ENCODE data around the gene SYT15B. TPM values are rescaled to one million over a fixed set of nuclear protein-coding genes. Genes with fewer than 3 reads are reported as not detected.
"Not testable (repeated sequence)": the region's sequence is repeated elsewhere in the genome, so short reads cannot be mapped to it uniquely, and the experiment has no call there.

Gene SYT15B
- total RNA-seq, 1 experiment from 2014 or later: 0.05 TPM

DNA sequence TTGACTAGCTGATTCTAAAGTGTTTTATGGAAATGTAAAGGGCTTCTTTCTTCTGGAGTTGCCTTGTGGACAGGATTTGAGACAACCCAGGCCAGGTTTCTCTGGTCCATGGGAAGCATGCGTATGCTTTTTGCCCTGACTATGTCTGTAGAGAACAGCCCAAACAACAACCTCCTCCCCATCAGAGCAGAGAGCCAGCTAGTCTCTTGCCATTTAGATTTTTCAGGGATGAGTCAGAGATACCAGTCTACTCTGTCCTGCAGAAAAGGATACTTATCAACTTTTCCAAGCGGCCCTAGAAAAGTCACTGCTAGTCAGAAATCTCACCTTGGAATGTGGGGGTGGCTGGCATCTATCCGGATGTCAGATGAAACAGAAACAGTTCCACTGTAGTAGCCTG, 11.6 kb downstream of the SYT15B start:
- intact Hi-C loops (cut with micrococcal nuclease; ENCODE audit: unreplicated experiment); H3K4me3 ChIP-seq (ENCODE audit: low read depth in 2 of 2, low read length in 2 of 2); CTCF ChIA-PET; H3K27me3 ChIP-seq (ENCODE audit: control insufficient read depth, insufficient read depth, low read length); H3K4me1 ChIP-seq (ENCODE audit: control insufficient read depth, insufficient read depth, low read length); DNase-seq (ENCODE audit: low read depth, low spot score); H3K27ac ChIP-seq (ENCODE audit: low read length); POLR2A ChIA-PET; H3K9me3 ChIP-seq (ENCODE audit: control insufficient read depth, insufficient read depth, low read depth, low read length); in situ Hi-C loops (cut with HindIII; ENCODE audit: low pct_unique_long_range_greater_than_20kb, low sequenced_read_pairs); H3K36me3 ChIP-seq (ENCODE audit: control insufficient read depth, insufficient read depth, low read length); BruUV-seq (replicated peaks): not testable (repeated sequence)
- ATAC-seq: peak; percentile 73

- H3K27ac ChIP-seq (ENCODE audit: low read length); H3K9me3 ChIP-seq (ENCODE audit: control insufficient read depth, insufficient read depth, low read depth, low read length); in situ Hi-C loops (cut with HindIII; ENCODE audit: low pct_unique_long_range_greater_than_20kb, low sequenced_read_pairs); ATAC-seq; POLR2A ChIA-PET; H3K4me1 ChIP-seq (ENCODE audit: control insufficient read depth, insufficient read depth, low read length); BruUV-seq (replicated peaks); CTCF ChIA-PET; DNase-seq (ENCODE audit: low read depth, low spot score); H3K4me3 ChIP-seq (ENCODE audit: low read depth in 2 of 2, low read length in 2 of 2); H3K36me3 ChIP-seq (ENCODE audit: control insufficient read depth, insufficient read depth, low read length); intact Hi-C loops (cut with micrococcal nuclease; ENCODE audit: unreplicated experiment); H3K27me3 ChIP-seq (ENCODE audit: control insufficient read depth, insufficient read depth, low read length): not testable (repeated sequence)
Measured at GRCh38 chr10:47750360-47750759, 13.0 kb downstream of the SYT15B start.

- BruUV-seq (replicated peaks); in situ Hi-C loops (cut with HindIII; ENCODE audit: low pct_unique_long_range_greater_than_20kb, low sequenced_read_pairs); DNase-seq (ENCODE audit: low read depth, low spot score); ATAC-seq; H3K4me3 ChIP-seq (ENCODE audit: low read depth in 2 of 2, low read length in 2 of 2); H3K9me3 ChIP-seq (ENCODE audit: control insufficient read depth, insufficient read depth, low read depth, low read length); H3K4me1 ChIP-seq (ENCODE audit: control insufficient read depth, insufficient read depth, low read length); H3K36me3 ChIP-seq (ENCODE audit: control insufficient read depth, insufficient read depth, low read length); intact Hi-C loops (cut with micrococcal nuclease; ENCODE audit: unreplicated experiment); CTCF ChIA-PET; H3K27ac ChIP-seq (ENCODE audit: low read length); H3K27me3 ChIP-seq (ENCODE audit: control insufficient read depth, insufficient read depth, low read length); POLR2A ChIA-PET: not testable (repeated sequence)
Measured at GRCh38 chr10:47746780-47747376, 16.5 kb downstream of the SYT15B start.

DNA sequence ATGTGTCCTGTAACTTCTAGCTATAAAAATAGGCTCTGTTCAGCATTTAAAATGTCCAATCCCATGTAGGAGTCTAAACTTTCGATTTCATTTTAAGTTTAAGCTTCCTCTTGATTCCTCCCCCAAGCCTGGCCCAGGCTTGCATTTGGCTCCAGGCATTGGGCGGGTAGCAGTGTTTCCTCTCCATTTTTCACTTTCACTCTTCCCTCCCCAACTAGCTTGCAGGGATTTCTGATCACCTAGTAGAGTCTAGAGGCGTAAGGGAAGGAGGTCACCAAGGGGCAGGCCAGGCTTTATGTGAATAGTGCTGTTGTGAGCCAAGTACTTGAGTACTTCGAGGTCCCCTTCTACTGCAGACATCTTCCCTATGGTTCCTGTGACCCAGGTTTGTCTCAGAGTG, 18.5 kb downstream of the SYT15B start:
- ATAC-seq; H3K4me1 ChIP-seq (ENCODE audit: control insufficient read depth, insufficient read depth, low read length); in situ Hi-C loops (cut with HindIII; ENCODE audit: low pct_unique_long_range_greater_than_20kb, low sequenced_read_pairs); DNase-seq (ENCODE audit: low read depth, low spot score); H3K9me3 ChIP-seq (ENCODE audit: control insufficient read depth, insufficient read depth, low read depth, low read length); CTCF ChIA-PET; H3K36me3 ChIP-seq (ENCODE audit: control insufficient read depth, insufficient read depth, low read length); H3K27ac ChIP-seq (ENCODE audit: low read length); intact Hi-C loops (cut with micrococcal nuclease; ENCODE audit: unreplicated experiment); H3K27me3 ChIP-seq (ENCODE audit: control insufficient read depth, insufficient read depth, low read length); POLR2A ChIA-PET; H3K4me3 ChIP-seq (ENCODE audit: low read depth in 2 of 2, low read length in 2 of 2): not testable (repeated sequence)
- BruUV-seq (replicated peaks): TSS peak; percentile 77

DNA sequence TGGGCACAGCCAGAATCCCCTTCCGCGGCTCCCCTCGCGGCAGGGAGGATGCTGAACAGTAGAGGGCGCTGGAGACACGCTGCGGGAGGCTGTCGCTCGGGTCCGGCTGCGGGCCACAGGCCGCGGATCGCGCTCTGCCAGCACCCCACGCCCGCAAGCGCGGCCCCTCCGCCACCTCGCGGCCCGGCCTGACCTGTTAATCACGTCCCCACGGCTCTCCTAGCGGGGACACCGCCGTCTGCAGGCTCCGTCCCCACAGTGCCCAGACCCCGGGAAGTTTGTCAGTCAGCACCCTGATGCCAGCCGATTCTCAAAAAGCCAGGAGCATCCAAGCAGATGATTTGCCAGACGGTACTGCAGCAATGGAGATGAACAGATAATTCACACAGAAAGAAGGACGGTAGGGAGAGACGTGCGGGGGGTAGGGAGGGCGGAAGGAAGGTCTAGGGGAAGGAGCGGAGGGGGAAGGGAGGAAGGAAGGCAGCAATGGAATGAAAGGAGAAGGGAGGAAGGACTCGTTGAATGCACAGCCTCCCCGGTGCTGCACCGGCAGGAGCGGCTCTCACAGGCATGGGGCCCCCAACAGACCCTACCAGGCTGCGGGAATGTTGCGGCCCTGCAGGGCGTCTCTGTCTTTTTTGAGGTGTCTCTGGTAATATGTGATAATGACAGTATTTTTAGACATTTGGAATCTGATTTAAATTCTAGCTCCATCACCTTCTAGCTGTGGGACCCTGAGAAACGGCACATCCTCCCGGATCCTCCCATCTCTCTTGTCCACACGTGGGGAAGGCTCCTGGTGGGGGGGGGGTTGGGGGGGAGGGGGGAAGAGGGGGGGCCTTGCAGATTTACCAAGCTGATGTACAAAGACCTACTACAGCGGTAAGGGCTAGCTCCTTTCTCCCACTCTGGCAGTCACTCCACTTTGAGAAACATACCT, 19.5 kb downstream of the SYT15B start:
- H3K9me3 ChIP-seq (ENCODE audit: control insufficient read depth, insufficient read depth, low read depth, low read length); DNase-seq (ENCODE audit: low read depth, low spot score); H3K4me1 ChIP-seq (ENCODE audit: control insufficient read depth, insufficient read depth, low read length); in situ Hi-C loops (cut with HindIII; ENCODE audit: low pct_unique_long_range_greater_than_20kb, low sequenced_read_pairs); H3K36me3 ChIP-seq (ENCODE audit: control insufficient read depth, insufficient read depth, low read length); CTCF ChIA-PET; POLR2A ChIA-PET; intact Hi-C loops (cut with micrococcal nuclease; ENCODE audit: unreplicated experiment); BruUV-seq (replicated peaks); H3K27ac ChIP-seq (ENCODE audit: low read length); H3K27me3 ChIP-seq (ENCODE audit: control insufficient read depth, insufficient read depth, low read length): not testable (repeated sequence)
- ATAC-seq: peak; percentile 97
- peak overlapping the region; percentile 42 to 45 for H3K4me3 ChIP-seq (ENCODE audit: low read depth in 2 of 2, low read length in 2 of 2)

DNA sequence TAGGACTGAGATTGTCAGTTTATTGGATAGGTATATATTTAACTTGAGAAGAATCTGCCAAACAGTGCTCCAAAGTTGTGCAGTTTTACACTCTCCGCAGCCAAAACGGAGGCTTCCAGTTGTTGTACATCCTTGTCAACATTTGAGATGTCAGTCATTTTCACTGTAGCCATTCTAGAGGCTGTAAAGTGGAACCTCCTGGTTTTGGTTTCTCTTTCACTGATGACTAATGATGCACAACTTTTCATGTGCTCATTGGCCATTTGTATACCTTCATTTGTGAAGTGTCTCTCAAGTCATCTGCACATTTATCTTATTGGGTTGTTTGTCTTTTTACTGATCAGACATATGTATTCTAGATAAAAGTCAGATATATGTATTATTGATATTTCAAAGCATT, 22.5 kb downstream of the SYT15B start:
- in situ Hi-C loops (cut with HindIII; ENCODE audit: low pct_unique_long_range_greater_than_20kb, low sequenced_read_pairs); DNase-seq (ENCODE audit: low read depth, low spot score); H3K4me1 ChIP-seq (ENCODE audit: control insufficient read depth, insufficient read depth, low read length); intact Hi-C loops (cut with micrococcal nuclease; ENCODE audit: unreplicated experiment); BruUV-seq (replicated peaks); H3K9me3 ChIP-seq (ENCODE audit: control insufficient read depth, insufficient read depth, low read depth, low read length); ATAC-seq; CTCF ChIA-PET; H3K27ac ChIP-seq (ENCODE audit: low read length); H3K36me3 ChIP-seq (ENCODE audit: control insufficient read depth, insufficient read depth, low read length); H3K27me3 ChIP-seq (ENCODE audit: control insufficient read depth, insufficient read depth, low read length); H3K4me3 ChIP-seq (ENCODE audit: low read depth in 2 of 2, low read length in 2 of 2); POLR2A ChIA-PET: not testable (repeated sequence)

DNA sequence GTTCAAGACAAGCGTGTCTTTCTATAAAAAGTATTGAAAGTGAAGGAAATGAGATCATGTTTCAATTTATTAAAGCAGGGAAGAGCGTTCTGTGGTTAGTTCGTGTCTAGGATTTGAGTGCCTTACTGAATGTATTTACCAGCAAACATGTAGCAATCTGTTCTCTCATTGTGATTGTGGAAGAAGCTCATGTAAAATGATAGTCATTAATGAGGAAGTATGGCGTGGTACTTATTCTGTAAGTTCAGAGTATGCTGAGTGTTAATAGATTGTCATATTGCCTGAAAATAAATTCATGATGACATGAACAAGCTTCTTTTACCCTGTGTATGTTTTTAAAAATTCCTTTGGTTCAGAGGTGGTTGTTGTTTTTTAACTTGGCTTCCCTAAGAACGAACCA, 32.5 kb downstream of the SYT15B start:
- ATAC-seq; POLR2A ChIA-PET; H3K4me3 ChIP-seq (ENCODE audit: low read depth in 2 of 2, low read length in 2 of 2); H3K27me3 ChIP-seq (ENCODE audit: control insufficient read depth, insufficient read depth, low read length); intact Hi-C loops (cut with micrococcal nuclease; ENCODE audit: unreplicated experiment); H3K36me3 ChIP-seq (ENCODE audit: control insufficient read depth, insufficient read depth, low read length); in situ Hi-C loops (cut with HindIII; ENCODE audit: low pct_unique_long_range_greater_than_20kb, low sequenced_read_pairs); CTCF ChIA-PET; H3K9me3 ChIP-seq (ENCODE audit: control insufficient read depth, insufficient read depth, low read depth, low read length); DNase-seq (ENCODE audit: low read depth, low spot score); H3K4me1 ChIP-seq (ENCODE audit: control insufficient read depth, insufficient read depth, low read length); H3K27ac ChIP-seq (ENCODE audit: low read length); BruUV-seq (replicated peaks): not testable (repeated sequence)

All from Panc1 (cell line).